Choroid plexus epithelial cell (primary cell): ENCODE results near the gene FILIP1L.

Source experiments
- DNase-seq: peaks from one replicate; pipeline ENCODE4 v3.0.0-alpha.2; 2010; ENCODE audit warnings: low read depth
- H3K4me3 ChIP-seq: 2 replicates; pipeline ENCODE4 v1.5.1; 2011; ENCODE audit warnings: low read depth, mild to moderate bottlenecking, control low read depth, low read length, moderate library complexity
- TF ChIP-seq, protein P1 (sequence below): conservative IDR thresholded peaks from 2 replicates; pipeline ENCODE4 v1.5.1; 2011; ENCODE audit warnings: low read depth, mild to moderate bottlenecking, control low read depth, inconsistent platforms, low read length, moderate library complexity

Gene FILIP1L

DNA sequence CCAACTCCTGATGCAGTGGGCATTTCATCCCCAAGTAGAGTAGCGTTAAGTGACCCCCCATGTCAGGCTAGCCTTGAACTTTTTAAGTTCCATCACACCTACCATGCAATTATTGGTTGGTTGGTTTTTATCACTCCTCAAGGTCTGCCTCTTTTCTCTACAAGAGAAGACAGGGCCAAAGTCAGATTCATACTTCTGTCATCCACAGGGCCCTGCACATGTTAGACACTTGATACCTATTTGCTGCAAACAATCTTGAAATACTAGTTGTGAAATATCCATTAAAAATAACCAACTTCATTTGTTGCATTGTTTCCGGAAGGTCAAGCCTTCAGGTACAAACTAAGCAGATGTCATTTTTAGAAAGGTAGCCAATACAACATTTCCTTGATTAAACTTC is 295.5 kb downstream of the FILIP1L start:
- no peak overlapping the region for H3K4me3 ChIP-seq
- DNase-seq = no peak
- TF ChIP-seq, protein P1, sequence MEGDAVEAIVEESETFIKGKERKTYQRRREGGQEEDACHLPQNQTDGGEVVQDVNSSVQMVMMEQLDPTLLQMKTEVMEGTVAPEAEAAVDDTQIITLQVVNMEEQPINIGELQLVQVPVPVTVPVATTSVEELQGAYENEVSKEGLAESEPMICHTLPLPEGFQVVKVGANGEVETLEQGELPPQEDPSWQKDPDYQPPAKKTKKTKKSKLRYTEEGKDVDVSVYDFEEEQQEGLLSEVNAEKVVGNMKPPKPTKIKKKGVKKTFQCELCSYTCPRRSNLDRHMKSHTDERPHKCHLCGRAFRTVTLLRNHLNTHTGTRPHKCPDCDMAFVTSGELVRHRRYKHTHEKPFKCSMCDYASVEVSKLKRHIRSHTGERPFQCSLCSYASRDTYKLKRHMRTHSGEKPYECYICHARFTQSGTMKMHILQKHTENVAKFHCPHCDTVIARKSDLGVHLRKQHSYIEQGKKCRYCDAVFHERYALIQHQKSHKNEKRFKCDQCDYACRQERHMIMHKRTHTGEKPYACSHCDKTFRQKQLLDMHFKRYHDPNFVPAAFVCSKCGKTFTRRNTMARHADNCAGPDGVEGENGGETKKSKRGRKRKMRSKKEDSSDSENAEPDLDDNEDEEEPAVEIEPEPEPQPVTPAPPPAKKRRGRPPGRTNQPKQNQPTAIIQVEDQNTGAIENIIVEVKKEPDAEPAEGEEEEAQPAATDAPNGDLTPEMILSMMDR = no peak

DNA sequence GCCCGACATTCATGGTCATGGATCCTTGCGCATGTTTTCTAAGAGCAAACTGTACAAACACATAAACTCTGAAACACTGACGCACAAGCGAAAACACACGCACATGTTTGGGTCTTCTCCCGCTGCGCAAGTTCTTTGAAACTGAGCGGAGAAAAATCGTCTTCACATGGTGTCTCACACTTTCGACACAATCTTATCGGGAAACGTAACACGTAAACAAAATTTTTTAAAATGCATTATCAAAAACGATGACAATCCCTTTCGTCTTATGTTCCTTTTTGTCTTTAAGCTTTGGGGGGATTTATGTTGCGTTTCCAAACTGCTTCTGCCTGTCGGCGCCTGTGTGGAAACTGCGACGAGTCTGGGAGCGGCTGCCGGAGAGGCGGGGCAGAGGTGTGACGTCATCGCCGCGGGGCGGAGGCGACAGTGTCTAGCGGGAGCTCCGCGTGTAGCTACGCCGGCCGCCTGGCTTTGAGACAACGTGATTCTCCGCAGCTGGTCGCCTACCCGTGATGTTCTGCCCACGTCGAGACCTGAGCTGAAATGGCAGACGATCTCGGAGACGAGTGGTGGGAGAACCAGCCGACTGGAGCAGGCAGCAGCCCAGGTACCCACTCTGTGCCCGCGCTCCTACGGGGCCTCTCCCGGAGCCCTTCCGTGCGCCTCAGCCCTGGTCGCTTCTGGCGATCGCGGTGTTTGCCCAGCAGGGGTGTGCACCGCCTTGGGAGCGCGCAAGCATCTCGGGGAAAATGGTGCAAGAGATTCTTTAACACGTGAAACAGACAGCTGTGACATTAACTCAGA is 296.7 kb downstream of the FILIP1L start, which contains the start of gene CMSS1:
CMSS1 (plus strand) TSS at position 426 of the 804 bp plus-strand sequence.
- peak within 1 kb of the TSS; percentile 81 for H3K4me3 ChIP-seq
- TF ChIP-seq, protein P1 = peak; percentile 32
- peak; percentile 92 for DNase-seq

DNA sequence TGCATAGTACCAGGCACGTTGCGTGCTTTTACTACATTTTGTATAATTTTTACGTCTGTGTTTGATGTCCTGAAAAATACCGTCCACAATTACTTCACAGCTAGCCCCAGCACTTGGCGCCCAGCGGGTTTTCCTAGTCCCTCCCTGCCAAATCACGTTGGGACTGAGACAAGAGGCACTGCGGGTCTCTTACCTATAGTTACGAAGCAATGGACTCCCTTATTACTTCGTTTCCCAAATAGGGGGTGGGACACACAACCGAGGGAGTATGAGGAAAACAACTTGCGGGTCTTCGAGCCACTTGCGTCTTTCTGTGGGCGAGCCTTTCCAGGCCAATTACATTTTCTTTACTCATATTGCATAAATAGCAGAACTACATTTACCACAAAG is 297.3 kb downstream of the FILIP1L start:
- TF ChIP-seq, protein P1 = no peak
- peak overlapping the region; percentile 81 for H3K4me3 ChIP-seq
- DNase-seq = no peak

DNA sequence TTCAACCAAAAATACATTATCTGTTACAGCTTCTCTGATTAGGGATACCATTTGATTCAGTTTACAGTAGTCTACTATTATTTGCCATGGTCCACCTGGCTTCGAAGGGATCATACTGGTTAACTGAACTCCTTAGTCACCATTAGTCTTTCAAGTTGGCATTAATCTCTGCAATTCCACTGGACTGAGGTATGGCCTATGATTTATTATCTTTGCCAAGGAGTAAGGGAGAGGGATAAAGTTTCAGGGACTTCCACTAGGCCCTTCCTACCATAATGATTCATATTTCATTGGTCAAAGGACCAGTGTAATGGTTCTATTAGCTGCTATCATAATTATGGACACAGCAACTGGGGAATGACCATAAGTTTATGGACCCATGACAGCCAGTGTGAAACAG is 303.9 kb downstream of the FILIP1L start:
- no peak for DNase-seq
- TF ChIP-seq, protein P1 = no peak
- H3K4me3 ChIP-seq = no peak overlapping the region

DNA sequence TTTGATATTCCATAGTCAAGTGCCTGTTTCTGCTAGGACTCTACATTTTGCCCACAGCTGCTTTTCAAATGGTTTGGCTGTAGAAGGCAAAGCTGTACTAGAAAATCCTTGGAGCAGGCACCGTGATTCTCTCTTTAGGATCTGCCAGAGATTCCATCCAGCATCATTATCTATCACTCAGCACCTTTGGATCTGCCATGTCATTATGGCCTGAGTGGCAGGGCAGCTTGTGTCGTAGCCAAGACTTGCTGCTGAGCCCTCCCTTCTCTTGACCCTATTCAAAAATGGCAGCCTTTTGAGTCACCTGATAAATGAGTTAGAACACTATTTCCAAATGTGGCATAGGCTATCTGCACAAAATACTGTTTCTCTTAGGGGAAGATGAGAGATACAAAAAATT is 304.7 kb downstream of the FILIP1L start:
- no peak overlapping the region for H3K4me3 ChIP-seq
- TF ChIP-seq, protein P1 = no peak
- DNase-seq = no peak

DNA sequence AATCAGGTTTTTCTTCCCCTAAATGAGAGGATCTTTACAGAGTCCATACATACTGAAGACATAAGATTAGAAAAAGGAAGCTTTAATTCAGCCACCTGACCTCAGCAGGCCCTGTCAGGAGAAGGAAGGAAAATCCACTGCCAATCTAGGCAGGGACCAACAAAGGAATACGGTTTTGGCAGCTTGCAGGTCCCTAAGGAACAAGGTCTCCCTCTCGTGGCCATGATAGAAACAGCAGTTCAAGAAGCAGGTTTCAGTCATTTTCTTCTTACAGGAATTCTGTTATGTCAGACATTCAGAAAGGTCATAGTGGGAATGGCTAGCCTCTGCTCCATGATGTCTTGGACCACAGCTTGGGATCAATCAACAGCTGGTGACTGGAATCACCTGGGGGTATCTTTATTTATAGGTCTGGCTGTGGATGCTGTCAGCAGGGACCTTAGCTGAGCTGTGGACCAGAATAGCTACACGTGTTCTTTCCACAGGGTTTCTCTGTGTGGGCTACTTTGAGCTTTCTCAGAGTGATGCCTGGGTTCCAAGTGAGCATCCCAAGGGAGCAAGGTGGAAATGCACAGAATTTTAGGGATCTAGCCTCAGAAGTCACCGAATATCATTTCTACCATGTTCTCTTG is 306.0 kb downstream of the FILIP1L start:
- H3K4me3 ChIP-seq = no peak overlapping the region
- TF ChIP-seq, protein P1 = peak; percentile 90
- DNase-seq = peak; percentile 93

DNA sequence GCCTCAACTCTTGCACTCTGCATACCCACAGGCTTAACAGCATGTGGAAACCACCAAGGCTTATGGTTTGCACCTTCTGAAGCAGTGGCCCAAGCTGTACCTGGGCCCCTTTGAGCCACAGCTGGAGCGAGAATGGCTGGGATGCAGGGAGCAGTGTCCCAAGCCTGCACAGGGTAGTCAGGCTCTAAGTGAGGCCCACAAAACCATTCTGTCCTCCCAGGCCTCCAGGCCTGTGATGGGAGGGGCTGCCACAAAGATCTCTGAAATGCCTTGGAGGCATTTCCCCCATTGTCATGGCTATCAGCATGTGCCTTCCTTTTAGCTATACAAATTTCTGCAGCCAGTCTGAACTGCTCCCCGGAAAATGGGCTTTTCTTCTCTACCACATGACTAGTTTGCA is 309.1 kb downstream of the FILIP1L start:
- TF ChIP-seq, protein P1 = no peak
- no peak for DNase-seq
- H3K4me3 ChIP-seq = no peak overlapping the region
